ENCODE data around the gene TAF8. TPM values are rescaled to one million over a fixed set of nuclear protein-coding genes. Genes with fewer than 3 reads are reported as not detected.

TAF8 gene
- total RNA-seq, 1 donor from 2014 or later = 35.1 TPM

DNA sequence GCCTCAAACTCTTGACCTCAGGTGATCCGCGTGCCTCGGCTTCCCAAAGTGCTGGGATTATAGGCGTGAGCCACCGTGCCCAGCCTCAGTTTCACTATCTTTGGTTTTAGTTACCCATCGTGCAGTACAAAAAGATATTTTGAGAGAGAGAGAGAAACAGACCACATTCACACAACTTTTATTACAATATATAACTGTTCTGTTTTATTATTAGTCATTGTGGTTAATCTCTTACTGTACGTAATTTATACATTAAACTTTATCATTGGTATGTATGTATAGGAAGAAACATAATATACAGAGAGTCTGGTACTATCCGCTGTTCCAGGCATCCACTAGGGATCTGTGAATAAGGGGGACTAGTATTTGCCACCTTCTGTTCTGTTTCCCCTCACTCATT is 29.4 kb upstream of the TAF8 start:
- TF ChIP-seq, protein P1, sequence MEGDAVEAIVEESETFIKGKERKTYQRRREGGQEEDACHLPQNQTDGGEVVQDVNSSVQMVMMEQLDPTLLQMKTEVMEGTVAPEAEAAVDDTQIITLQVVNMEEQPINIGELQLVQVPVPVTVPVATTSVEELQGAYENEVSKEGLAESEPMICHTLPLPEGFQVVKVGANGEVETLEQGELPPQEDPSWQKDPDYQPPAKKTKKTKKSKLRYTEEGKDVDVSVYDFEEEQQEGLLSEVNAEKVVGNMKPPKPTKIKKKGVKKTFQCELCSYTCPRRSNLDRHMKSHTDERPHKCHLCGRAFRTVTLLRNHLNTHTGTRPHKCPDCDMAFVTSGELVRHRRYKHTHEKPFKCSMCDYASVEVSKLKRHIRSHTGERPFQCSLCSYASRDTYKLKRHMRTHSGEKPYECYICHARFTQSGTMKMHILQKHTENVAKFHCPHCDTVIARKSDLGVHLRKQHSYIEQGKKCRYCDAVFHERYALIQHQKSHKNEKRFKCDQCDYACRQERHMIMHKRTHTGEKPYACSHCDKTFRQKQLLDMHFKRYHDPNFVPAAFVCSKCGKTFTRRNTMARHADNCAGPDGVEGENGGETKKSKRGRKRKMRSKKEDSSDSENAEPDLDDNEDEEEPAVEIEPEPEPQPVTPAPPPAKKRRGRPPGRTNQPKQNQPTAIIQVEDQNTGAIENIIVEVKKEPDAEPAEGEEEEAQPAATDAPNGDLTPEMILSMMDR (IDR thresholded peaks at IDR 0.05) = no peak

DNA sequence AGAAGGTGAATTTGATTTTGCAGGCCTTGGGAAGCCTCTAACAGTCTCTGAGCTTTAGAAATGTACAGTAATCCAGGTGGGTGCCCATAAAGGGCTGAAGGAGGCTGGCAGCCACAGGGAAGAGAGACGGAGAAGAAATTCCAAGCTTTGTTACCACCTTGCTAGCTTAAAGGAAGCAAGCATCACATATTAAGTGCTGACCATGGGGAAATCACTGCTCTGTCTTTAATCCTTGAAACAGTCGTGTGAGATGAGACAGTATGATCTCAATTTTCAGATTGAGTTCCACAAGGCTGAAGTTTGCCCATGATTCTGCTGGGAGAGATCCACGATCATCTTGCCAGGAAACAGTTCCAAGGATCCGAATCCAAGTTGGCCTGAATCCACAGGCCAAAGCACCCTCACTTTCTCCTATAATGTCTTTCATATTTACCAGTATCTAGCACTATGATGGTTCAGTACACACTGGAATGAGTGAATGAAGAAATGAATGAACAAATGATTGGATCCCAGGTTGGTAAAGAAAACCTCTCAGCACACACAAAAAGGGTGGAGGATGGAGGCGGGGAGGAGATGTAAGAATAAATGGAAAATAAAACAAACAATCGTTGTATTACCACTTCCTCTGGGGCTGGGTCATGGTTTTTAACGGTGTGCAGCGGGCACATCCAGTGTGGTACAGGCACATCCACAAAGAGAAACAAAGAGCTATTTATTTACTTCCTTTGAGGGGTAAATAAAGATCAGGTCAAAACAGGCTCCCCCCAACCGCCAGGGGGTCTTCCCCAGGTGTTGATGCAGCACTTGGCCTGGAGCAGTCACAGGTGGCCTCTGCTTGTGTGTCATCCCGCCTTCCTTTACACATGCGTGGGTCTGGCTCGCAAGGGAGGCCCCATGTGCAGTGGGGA is 28.2 kb upstream of the TAF8 start:
- peaks cover 48% of the 10 kb centered on the region for H3K4me1 ChIP-seq
- H3K9me3 ChIP-seq = no peaks in the 10 kb centered on the region
- H3K36me3 ChIP-seq = peaks cover 20% of the 10 kb centered on the region
- no peak overlapping the region for H3K27ac ChIP-seq
- TF ChIP-seq, protein P1 (IDR thresholded peaks at IDR 0.05) = no peak
- no peaks in the 10 kb centered on the region for H3K27me3 ChIP-seq (ENCODE audit: low read depth)
- no peak overlapping the region for H3K4me3 ChIP-seq
- intact Hi-C loops (cut with DNase I) = no loop called here
- ATAC-seq (peak; percentile 29 to 39), DNase-seq (no peak)

More for the DNA sequence above, 29.4 kb upstream of the TAF8 start:
- Histone ChIP-seq H3K36me3 (peaks cover 17% of the 10 kb centered on the region), H3K9me3 (no peaks in the 10 kb centered on the region), H3K27ac (no peak overlapping the region), H3K4me3 (no peak overlapping the region), H3K27me3 (ENCODE audit: low read depth) (no peaks in the 10 kb centered on the region), H3K4me1 (peaks cover 40% of the 10 kb centered on the region)
- intact Hi-C loops (cut with DNase I) = no loop called here
- no peak for ATAC-seq
- DNase-seq = no peak

DNA sequence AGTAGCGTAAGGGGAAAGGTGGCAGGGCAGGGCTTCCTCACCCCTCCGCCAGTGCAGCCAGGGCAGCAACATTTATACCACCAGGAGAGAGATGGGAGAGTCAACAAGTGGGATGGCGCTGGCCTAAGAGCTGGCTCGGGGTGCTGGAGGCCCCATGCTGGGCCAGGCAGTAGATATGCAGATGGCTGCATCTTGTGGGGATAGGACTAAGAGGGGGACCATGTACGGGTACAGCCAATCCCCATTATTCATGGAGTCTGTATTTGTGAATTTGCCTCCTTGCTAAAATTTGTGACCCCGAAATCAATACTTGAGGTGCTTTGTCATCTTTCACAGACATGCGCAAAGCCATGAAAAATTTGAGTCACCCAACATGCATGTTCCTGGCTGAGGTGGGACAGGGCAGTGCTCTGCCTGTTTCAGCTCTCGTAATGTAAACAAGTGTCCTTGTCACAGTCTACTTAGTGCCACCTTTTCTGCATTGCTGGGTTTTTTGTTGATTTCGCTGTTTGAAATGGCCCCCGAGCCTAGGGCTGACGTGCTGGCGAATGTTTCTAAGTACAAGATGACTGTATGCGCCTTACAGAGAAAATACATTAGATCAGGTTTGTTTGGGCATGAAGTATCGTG is 27.5 kb upstream of the TAF8 start:
- H3K9me3 ChIP-seq = no peaks in the 10 kb centered on the region
- DNase-seq (no peak), ATAC-seq (no peak)
- H3K27ac ChIP-seq = no peak overlapping the region
- peaks cover 18% of the 10 kb centered on the region for H3K36me3 ChIP-seq
- peaks cover 48% of the 10 kb centered on the region for H3K4me1 ChIP-seq
- no peaks in the 10 kb centered on the region for H3K27me3 ChIP-seq (ENCODE audit: low read depth)
- H3K4me3 ChIP-seq = no peak overlapping the region
- TF ChIP-seq, protein P1 (IDR thresholded peaks at IDR 0.05) = no peak
- intact Hi-C loops (cut with DNase I) = no loop called here

DNA sequence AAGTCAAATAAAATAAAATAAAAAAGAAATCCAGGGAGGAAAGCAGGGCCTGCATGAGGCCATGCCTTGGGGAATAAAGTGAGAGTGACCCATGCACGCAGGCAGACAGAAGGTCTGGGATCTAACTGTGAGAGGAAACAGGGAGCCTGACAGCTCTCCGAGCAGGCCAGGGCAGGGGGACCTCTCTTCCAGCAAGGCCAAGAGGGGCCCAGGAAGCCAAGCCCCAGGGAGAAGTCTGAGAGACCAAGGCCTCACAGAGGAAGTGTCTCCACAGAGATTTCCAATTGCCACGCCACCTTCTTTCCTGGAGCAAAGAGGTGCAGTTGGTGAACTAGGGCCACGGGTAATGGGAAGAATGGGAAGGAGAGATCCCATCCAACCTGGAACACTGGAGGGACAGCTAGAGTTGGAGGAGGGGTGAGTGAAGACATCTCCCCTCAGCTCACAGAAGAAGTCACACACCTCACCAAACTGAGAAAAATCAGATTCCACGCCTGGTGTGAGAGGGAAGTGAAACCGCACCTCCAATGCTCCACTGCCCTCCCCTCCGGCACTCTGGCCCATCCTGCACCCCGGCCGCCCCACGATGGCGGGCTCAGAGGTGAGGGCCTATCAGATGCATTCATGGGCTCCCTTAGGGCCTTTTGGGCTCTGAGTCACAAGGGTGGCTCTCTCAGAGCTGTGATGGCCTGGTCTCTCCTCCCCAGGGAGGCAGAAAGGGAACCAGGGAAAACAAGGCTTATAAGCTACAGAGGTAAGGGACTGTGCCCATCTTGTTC is 25.1 kb upstream of the TAF8 start:
- H3K27ac ChIP-seq = no peak overlapping the region
- no peaks in the 10 kb centered on the region for H3K9me3 ChIP-seq
- DNase-seq = no peak
- no peak for ATAC-seq
- intact Hi-C loops (cut with DNase I) = no loop called here
- H3K36me3 ChIP-seq = peaks cover 24% of the 10 kb centered on the region
- TF ChIP-seq, protein P1 (IDR thresholded peaks at IDR 0.05) = no peak
- H3K4me1 ChIP-seq = peaks cover 72% of the 10 kb centered on the region
- no peaks in the 10 kb centered on the region for H3K27me3 ChIP-seq (ENCODE audit: low read depth)
- no peak overlapping the region for H3K4me3 ChIP-seq

DNA sequence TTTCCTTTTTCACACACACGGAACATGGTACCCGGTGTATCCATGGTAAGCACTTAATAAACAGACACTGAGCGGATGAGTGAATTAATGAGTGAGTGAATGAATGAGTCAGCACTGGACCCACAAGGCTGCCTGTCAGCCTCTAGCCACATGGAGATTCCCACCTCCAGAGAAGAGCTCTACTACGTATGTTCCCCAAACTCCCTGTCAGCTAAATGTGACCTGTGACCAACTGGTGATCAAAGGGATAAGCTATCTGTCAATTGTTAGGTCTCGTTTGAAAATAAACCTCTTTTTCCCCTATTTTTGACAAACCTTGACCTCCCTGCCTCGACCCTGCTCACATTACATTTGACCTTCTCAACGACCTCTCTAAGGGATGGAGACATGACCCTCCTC is 24.5 kb upstream of the TAF8 start:
- ATAC-seq (no peak), DNase-seq (no peak)
- TF ChIP-seq, protein P1 (IDR thresholded peaks at IDR 0.05) = no peak
- Histone ChIP-seq H3K27me3 (ENCODE audit: low read depth) (no peaks in the 10 kb centered on the region), H3K36me3 (peaks cover 24% of the 10 kb centered on the region), H3K27ac (no peak overlapping the region), H3K4me3 (no peak overlapping the region), H3K9me3 (no peaks in the 10 kb centered on the region), H3K4me1 (peaks cover 78% of the 10 kb centered on the region)
- intact Hi-C loops (cut with DNase I) = no loop called here

Measured in lower lobe of right lung (tissue), 2 donors.